ENCODE measurements around the gene SNRNP25.

Gene SNRNP25

GRCh38 chr16:63998-64913 lies 10.6 kb downstream of the SNRNP25 start:
- no peak for DNase-seq

GRCh38 chr16:64914-65255 lies 11.3 kb downstream of the SNRNP25 start:
- no peak for DNase-seq

- DNase-seq, result peak; percentile 86
These were observed 12.1 kb downstream of the SNRNP25 start for GRCh38 chr16:65745-66144.

- DNase-seq, result no peak
These were observed 12.9 kb downstream of the SNRNP25 start for GRCh38 chr16:66309-67182.

GRCh38 chr16:67183-67791 lies 13.7 kb downstream of the SNRNP25 start:
- DNase-seq, result peak; percentile 65

- peak; percentile 61 for DNase-seq
These were observed 14.5 kb downstream of the SNRNP25 start for GRCh38 chr16:67884-68789.

- no peak for DNase-seq
These were observed 15.6 kb downstream of the SNRNP25 start for GRCh38 chr16:69181-69580.

- DNase-seq, result no peak
These were observed 17.5 kb downstream of the SNRNP25 start for GRCh38 chr16:71210-71539.

GRCh38 chr16:71540-72401 lies 18.1 kb downstream of the SNRNP25 start:
- DNase-seq, result peak; percentile 86

GRCh38 chr16:72561-73548 lies 19.2 kb downstream of the SNRNP25 start, which contains the start of gene RHBDF1:
RHBDF1 (minus strand) TSS chr16:72631; CDS start chr16:65015, 7,616 bp downstream.
- peak; percentile 79 for DNase-seq

GRCh38 chr16:74051-74746 lies 20.6 kb downstream of the SNRNP25 start:
- DNase-seq, result no peak

- DNase-seq, result no peak
These were observed 21.2 kb downstream of the SNRNP25 start for GRCh38 chr16:74747-75334.

- DNase-seq, result peak; percentile 92
These were observed 22.2 kb downstream of the SNRNP25 start for GRCh38 chr16:75580-76501.

GRCh38 chr16:76535-77272 lies 23.1 kb downstream of the SNRNP25 start:
- peak; percentile 90 for DNase-seq

- DNase-seq, result peak; percentile 87
These were observed 23.7 kb downstream of the SNRNP25 start for GRCh38 chr16:77273-77806.

- peak; percentile 94 for DNase-seq
These were observed 24.3 kb downstream of the SNRNP25 start, which contains the start of gene MPG for GRCh38 chr16:77807-78443. MPG (plus strand) TSS chr16:78225; CDS start chr16:78310, 85 bp downstream.
